PC-9 (cell line): ENCODE measurements around the gene CMSS1. TPM values are rescaled to one million over a fixed set of nuclear protein-coding genes. Genes with fewer than 3 reads are reported as not detected.

Experiments used
- BruUV-seq: library from RNA; stranded (reverse); fragments of 400-500 nt; replicated peaks from 2 replicates; lab custom pipeline; 2021; lab: Mats Ljungman, UMichigan
- CTCF ChIA-PET: fragments of 300-600 bp; sonication (Branson Sonifier 250); formaldehyde crosslinking; loops from one replicate; lab custom pipeline; 2022; ENCODE audit warnings: antibody characterized with exemption; lab: Charles Lee
- POLR2A ChIA-PET: fragments of 300-600 bp; sonication (Branson Sonifier 250); formaldehyde crosslinking; loops from one replicate; lab custom pipeline; 2022; ENCODE audit warnings: antibody characterized with exemption; ENCODE audit not compliant: unreplicated experiment; lab: Charles Lee
- DNase-seq, 2 experiments: peaks; one replicate each; pipeline versions ENCODE4 v3.0.0 to v3.0.0-alpha.2; 2015 to 2022; ENCODE audit warnings: mixed read lengths in 1 of 2
- H2AFZ ChIP-seq: fragments of 200-600 bp; sonication (generic); 2 replicates; pipeline ENCODE4 v1.8.1; 2017; ENCODE audit warnings: antibody characterized with exemption
- H3F3A ChIP-seq: fragments of 200-600 bp; sonication (generic); 2 replicates; pipeline ENCODE4 v1.8.1; 2017; ENCODE audit warnings: antibody characterized with exemption, mild to moderate bottlenecking, low read depth; ENCODE audit not compliant: insufficient read depth
- H3K27ac ChIP-seq: fragments of 200-600 bp; sonication (generic); 2 replicates; pipeline ENCODE4 v1.6.1; 2016; ENCODE audit warnings: mixed run types
- H3K27me3 ChIP-seq: fragments of 200-600 bp; sonication (generic); 2 replicates; pipeline ENCODE4 v1.6.1; 2016; ENCODE audit warnings: low read depth, mixed run types; ENCODE audit not compliant: insufficient read depth
- H3K36me3 ChIP-seq: fragments of 200-600 bp; sonication (generic); 2 replicates; pipeline ENCODE4 v1.6.1; 2016; ENCODE audit warnings: low read depth, mixed run types
- H3K4me1 ChIP-seq: fragments of 200-600 bp; sonication (generic); replicated peaks from 2 replicates; pipeline ENCODE4 v1.6.1; 2016; ENCODE audit warnings: mixed run types; ENCODE audit not compliant: insufficient read depth
- H3K4me2 ChIP-seq: fragments of 200-600 bp; sonication (generic); 2 replicates; pipeline ENCODE4 v1.6.1; 2017; ENCODE audit warnings: mixed run types
- H3K4me3 ChIP-seq: fragments of 200-600 bp; sonication (generic); 2 replicates; pipeline ENCODE4 v1.6.1; 2016; ENCODE audit warnings: mixed run types
- H3K79me2 ChIP-seq: fragments of 200-600 bp; sonication (generic); 2 replicates; pipeline ENCODE4 v1.6.1; 2017; ENCODE audit warnings: low read depth, mixed run types
- H3K9me2 ChIP-seq: fragments of 200-600 bp; sonication (generic); 2 replicates; pipeline ENCODE4 v1.8.1; 2017; ENCODE audit warnings: mild to moderate bottlenecking; ENCODE audit not compliant: insufficient read depth
- H3K9me3 ChIP-seq: fragments of 200-600 bp; sonication (generic); 2 replicates; pipeline ENCODE4 v1.8.1; 2016; ENCODE audit warnings: low read depth; ENCODE audit not compliant: insufficient read depth
- H4K20me1 ChIP-seq: fragments of 200-600 bp; sonication (generic); 2 replicates; pipeline ENCODE4 v1.8.1; 2017; ENCODE audit not compliant: insufficient read depth
- CTCF ChIP-seq: fragments of 200-600 bp; sonication (generic); conservative IDR thresholded peaks from 2 replicates; pipeline ENCODE4 v1.6.1; 2017; ENCODE audit warnings: mixed run types, antibody characterized with exemption, mild to moderate bottlenecking, moderate library complexity
- EZH2 ChIP-seq: fragments of 200-600 bp; sonication (generic); IDR thresholded peaks from 2 replicates; pipeline ENCODE4 v1.8.0; 2017; ENCODE audit warnings: antibody characterized with exemption, low read depth
- intact Hi-C: fragments of 100-400 bp; cut with micrococcal nuclease; formaldehyde crosslinking; loops from one replicate; pipeline ENCODE4 v1.10.0; 2022; ENCODE audit not compliant: unreplicated experiment
- total RNA-seq: library from RNA; stranded (reverse); gene quantifications from 2 replicates; pipeline ENCODE4 v1.2.3, GENCODE V29; 2021

The CMSS1 gene
- total RNA-seq, 1 experiment from 2014 or later: 98.9 TPM

DNA sequence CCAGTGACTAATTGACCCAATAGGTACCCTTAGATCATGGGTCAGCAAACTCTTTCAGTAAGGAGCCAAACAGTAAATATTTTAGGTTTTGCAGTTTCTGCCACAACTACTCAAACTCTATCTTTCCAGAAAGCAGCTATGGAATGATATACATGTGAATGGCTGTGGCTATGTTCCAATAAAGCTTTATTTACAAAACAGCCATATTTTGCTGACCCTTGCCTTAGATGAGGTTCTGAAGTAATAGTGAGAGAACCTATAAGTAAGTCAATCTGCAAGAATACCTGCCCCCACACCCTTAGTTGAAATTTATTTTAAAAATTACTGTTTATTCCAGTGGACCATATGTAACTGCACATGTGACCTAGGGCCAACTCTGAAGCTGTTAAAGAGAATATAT, 134.0 kb downstream of the CMSS1 start:
- Histone ChIP-seq H3K4me2 (no peak overlapping the region), H2AFZ (no peak overlapping the region), H3K27me3 (no peaks in the 10 kb centered on the region), H3K79me2 (no peaks in the 10 kb centered on the region), H3K4me1 (no peaks in the 10 kb centered on the region), H3F3A (no peaks in the 10 kb centered on the region), H3K27ac (no peak overlapping the region), H4K20me1 (no peaks in the 10 kb centered on the region), H3K4me3 (no peak overlapping the region), H3K9me3 (no peaks in the 10 kb centered on the region), H3K9me2 (no peaks in the 10 kb centered on the region), H3K36me3 (no peaks in the 10 kb centered on the region)
- ChIA-PET POLR2A (no interaction called here), CTCF (no interaction called here)
- no peak for DNase-seq
- no TSS peak for BruUV-seq
- TF ChIP-seq EZH2 (no peak), CTCF (no peak)
- intact Hi-C loops: no loop called here

- no peaks in the 10 kb centered on the region for H3F3A ChIP-seq
- H3K36me3 ChIP-seq: no peaks in the 10 kb centered on the region
- no peak overlapping the region for H3K4me3 ChIP-seq
- no peak for DNase-seq
- no peak overlapping the region for H3K27ac ChIP-seq
- no TSS peak for BruUV-seq
- H3K4me2 ChIP-seq: no peak overlapping the region
- H3K79me2 ChIP-seq: no peaks in the 10 kb centered on the region
- no peaks in the 10 kb centered on the region for H3K4me1 ChIP-seq
- CTCF ChIA-PET: no interaction called here
- POLR2A ChIA-PET: no interaction called here
- no peaks in the 10 kb centered on the region for H3K27me3 ChIP-seq
- no peaks in the 10 kb centered on the region for H3K9me2 ChIP-seq
- no peak overlapping the region for H2AFZ ChIP-seq
- TF ChIP-seq CTCF (no peak), EZH2 (no peak)
- no peaks in the 10 kb centered on the region for H3K9me3 ChIP-seq
- intact Hi-C loops: no loop called here
- H4K20me1 ChIP-seq: no peaks in the 10 kb centered on the region
Measured at GRCh38 chr3:99952306-99952705, 134.6 kb downstream of the CMSS1 start.

GRCh38 chr3:99953596-99953995, 135.9 kb downstream of the CMSS1 start:
- POLR2A ChIA-PET: no interaction called here
- Histone ChIP-seq H2AFZ (no peak overlapping the region), H3K9me3 (no peaks in the 10 kb centered on the region), H4K20me1 (no peaks in the 10 kb centered on the region), H3K27me3 (no peaks in the 10 kb centered on the region), H3K27ac (no peak overlapping the region), H3K9me2 (no peaks in the 10 kb centered on the region), H3K4me1 (no peaks in the 10 kb centered on the region), H3K4me2 (no peak overlapping the region), H3K79me2 (no peaks in the 10 kb centered on the region), H3K4me3 (no peak overlapping the region), H3F3A (no peaks in the 10 kb centered on the region), H3K36me3 (no peaks in the 10 kb centered on the region)
- BruUV-seq: no TSS peak
- intact Hi-C loops: no loop called here
- DNase-seq: no peak
- TF ChIP-seq CTCF: no peak
- TF ChIP-seq EZH2: no peak
- CTCF ChIA-PET: no interaction called here
